Activated naive CD4-positive, alpha-beta T cell treated with anti-CD3 and anti-CD28 coated beads for 36 hours (primary cell): ENCODE measurements around the gene ATXN7. TPM values are rescaled to one million over a fixed set of nuclear protein-coding genes. Genes with fewer than 3 reads are reported as not detected.
A peak's percentile ranks its signal among the peaks of the same experiment; 100 is the strongest.

Experiments
- CTCF ChIA-PET: fragments of 350-600 bp; sonication (Branson Sonifier 250); formaldehyde crosslinking; loops from one replicate; lab custom pipeline; 2021; ENCODE audit warnings: antibody characterized with exemption; lab: Charles Lee
- DNase-seq: peaks from one replicate; pipeline ENCODE4 v3.0.0-alpha.2; 2020
- H3K27ac Mint-ChIP-seq: one replicate; pipeline ENCODE4 v1.8.0; 2021; ENCODE audit warnings: mild to moderate bottlenecking, mixed read lengths
- H3K27me3 Mint-ChIP-seq: one replicate; pipeline ENCODE4 v1.8.0; 2021; ENCODE audit warnings: low read depth, mixed read lengths
- H3K36me3 Mint-ChIP-seq: one replicate; pipeline ENCODE4 v1.8.0; 2021; ENCODE audit warnings: low read depth, mixed read lengths
- H3K4me1 Mint-ChIP-seq: one replicate; pipeline ENCODE4 v1.8.0; 2021; ENCODE audit warnings: low read depth, mixed read lengths
- H3K4me3 Mint-ChIP-seq: one replicate; pipeline ENCODE4 v1.8.0; 2021; ENCODE audit warnings: mild to moderate bottlenecking, moderate library complexity, mixed read lengths
- H3K9me3 Mint-ChIP-seq: one replicate; pipeline ENCODE4 v1.8.0; 2021; ENCODE audit warnings: mixed read lengths
- intact Hi-C: fragments of 100-400 bp; cut with micrococcal nuclease; formaldehyde crosslinking; loops from one replicate; pipeline ENCODE4 v1.15.1; 2023
- total RNA-seq, 2 experiments: library from RNA; stranded (reverse); gene quantifications; one replicate each; pipeline ENCODE4 v1.2.3, GENCODE V29; 2021

Gene ATXN7
- total RNA-seq, 2 experiments from 2014 or later: 25.5 to 25.8 TPM

GRCh38 chr3:63946753-63947152 lies 83.1 kb downstream of the ATXN7 start:
- no peak overlapping the region for H3K4me3 Mint-ChIP-seq
- no peaks in the 10 kb centered on the region for H3K27me3 Mint-ChIP-seq
- H3K27ac Mint-ChIP-seq: no peak overlapping the region
- DNase-seq: no peak
- intact Hi-C loops: no loop called here
- no peaks in the 10 kb centered on the region for H3K9me3 Mint-ChIP-seq
- CTCF ChIA-PET: interaction anchor here (1.2 kb wide), 1 partner anchor 15 kb away, joined by 3 read pairs; no protein-coding TSS in a partner anchor
- H3K4me1 Mint-ChIP-seq: peaks cover 71% of the 10 kb centered on the region
- H3K36me3 Mint-ChIP-seq: peaks cover 30% of the 10 kb centered on the region

- H3K4me1 Mint-ChIP-seq: peaks cover 73% of the 10 kb centered on the region
- peaks cover 28% of the 10 kb centered on the region for H3K36me3 Mint-ChIP-seq
- no peaks in the 10 kb centered on the region for H3K9me3 Mint-ChIP-seq
- H3K27ac Mint-ChIP-seq: no peak overlapping the region
- DNase-seq: no peak
- H3K4me3 Mint-ChIP-seq: no peak overlapping the region
- no peaks in the 10 kb centered on the region for H3K27me3 Mint-ChIP-seq
- intact Hi-C loops: no loop called here
- CTCF ChIA-PET: interaction anchor here (1.2 kb wide), 1 partner anchor 14 kb away, joined by 3 read pairs; no protein-coding TSS in a partner anchor
Measured at GRCh38 chr3:63947594-63947993, 83.9 kb downstream of the ATXN7 start.

GRCh38 chr3:63949005-63949404 lies 85.3 kb downstream of the ATXN7 start:
- H3K27ac Mint-ChIP-seq: no peak overlapping the region
- CTCF ChIA-PET: interaction anchor here (0.6 kb wide), 1 partner anchor 597 kb away, joined by 4 read pairs; no protein-coding TSS in a partner anchor

GRCh38 chr3:63950698-63951097 lies 87.0 kb downstream of the ATXN7 start:
- CTCF ChIA-PET: interaction anchor here (0.7 to 2.7 kb wide), 3 partner anchors 11 to 44 kb away, joined by 3 to 15 read pairs (median 6); no protein-coding TSS in a partner anchor
- intact Hi-C loops: no loop called here
- peaks cover 50% of the 10 kb centered on the region for H3K4me1 Mint-ChIP-seq
- no peaks in the 10 kb centered on the region for H3K9me3 Mint-ChIP-seq
- no peak for DNase-seq
- H3K27ac Mint-ChIP-seq: no peak overlapping the region
- H3K4me3 Mint-ChIP-seq: no peak overlapping the region
- peaks cover 24% of the 10 kb centered on the region for H3K36me3 Mint-ChIP-seq
- no peaks in the 10 kb centered on the region for H3K27me3 Mint-ChIP-seq

More at GRCh38 chr3:63949005-63949404, 85.3 kb downstream of the ATXN7 start:
- H3K4me3 Mint-ChIP-seq: no peak overlapping the region
- intact Hi-C loops: no loop called here
- no peaks in the 10 kb centered on the region for H3K27me3 Mint-ChIP-seq
- no peak for DNase-seq
- peaks cover 60% of the 10 kb centered on the region for H3K4me1 Mint-ChIP-seq
- peaks cover 21% of the 10 kb centered on the region for H3K36me3 Mint-ChIP-seq
- no peaks in the 10 kb centered on the region for H3K9me3 Mint-ChIP-seq

GRCh38 chr3:63951492-63952247 lies 88.0 kb downstream of the ATXN7 start:
- no peak overlapping the region for H3K27ac Mint-ChIP-seq
- intact Hi-C loops: no loop called here
- peaks cover 21% of the 10 kb centered on the region for H3K36me3 Mint-ChIP-seq
- CTCF ChIA-PET: interaction anchor here (0.7 to 2.7 kb wide), 3 partner anchors 10 to 43 kb away, joined by 3 to 15 read pairs (median 6); no protein-coding TSS in a partner anchor
- H3K4me1 Mint-ChIP-seq: peaks cover 44% of the 10 kb centered on the region
- H3K27me3 Mint-ChIP-seq: no peaks in the 10 kb centered on the region
- H3K4me3 Mint-ChIP-seq: no peak overlapping the region
- DNase-seq: no peak
- H3K9me3 Mint-ChIP-seq: no peaks in the 10 kb centered on the region

GRCh38 chr3:63952248-63952594 lies 88.6 kb downstream of the ATXN7 start:
- no peak for DNase-seq
- Mint-ChIP-seq H3K9me3 (no peaks in the 10 kb centered on the region), H3K36me3 (peaks cover 20% of the 10 kb centered on the region), H3K4me1 (peaks cover 38% of the 10 kb centered on the region), H3K27ac (no peak overlapping the region), H3K4me3 (no peak overlapping the region), H3K27me3 (no peaks in the 10 kb centered on the region)
- CTCF ChIA-PET: interaction anchor here (1.7 kb wide), 1 partner anchor 41 kb away, joined by 6 read pairs; no protein-coding TSS in a partner anchor
- intact Hi-C loops: no loop called here

- intact Hi-C loops: no loop called here
- H3K4me3 Mint-ChIP-seq: no peak overlapping the region
- H3K9me3 Mint-ChIP-seq: no peaks in the 10 kb centered on the region
- H3K4me1 Mint-ChIP-seq: peaks cover 38% of the 10 kb centered on the region
- peaks cover 11% of the 10 kb centered on the region for H3K36me3 Mint-ChIP-seq
- CTCF ChIA-PET: interaction anchor here (0.6 kb wide), 1 partner anchor 47 kb away, joined by 4 read pairs; no protein-coding TSS in a partner anchor
- no peak for DNase-seq
- H3K27ac Mint-ChIP-seq: no peak overlapping the region
- no peaks in the 10 kb centered on the region for H3K27me3 Mint-ChIP-seq
Measured at GRCh38 chr3:63954182-63954581, 90.5 kb downstream of the ATXN7 start.

- Mint-ChIP-seq H3K27ac (no peak overlapping the region), H3K4me3 (no peak overlapping the region), H3K27me3 (no peaks in the 10 kb centered on the region), H3K36me3 (peaks cover 11% of the 10 kb centered on the region), H3K9me3 (no peaks in the 10 kb centered on the region), H3K4me1 (peaks cover 38% of the 10 kb centered on the region)
- DNase-seq: no peak
- intact Hi-C loops: no loop called here
- CTCF ChIA-PET: no interaction called here
Measured at GRCh38 chr3:63955036-63955650, 91.5 kb downstream of the ATXN7 start.

- Mint-ChIP-seq H3K27me3 (no peaks in the 10 kb centered on the region), H3K9me3 (no peaks in the 10 kb centered on the region), H3K27ac (no peak overlapping the region), H3K4me1 (peaks cover 37% of the 10 kb centered on the region), H3K4me3 (no peak overlapping the region), H3K36me3 (peaks cover 11% of the 10 kb centered on the region)
- CTCF ChIA-PET: interaction anchor here (0.6 kb wide), 1 partner anchor 37 kb away, joined by 3 read pairs; no protein-coding TSS in a partner anchor
- no peak for DNase-seq
- intact Hi-C loops: no loop called here
Measured at GRCh38 chr3:63955830-63956545, 92.3 kb downstream of the ATXN7 start.

- intact Hi-C loops: no loop called here
- no peaks in the 10 kb centered on the region for H3K27me3 Mint-ChIP-seq
- H3K9me3 Mint-ChIP-seq: no peaks in the 10 kb centered on the region
- no peak overlapping the region for H3K27ac Mint-ChIP-seq
- H3K4me1 Mint-ChIP-seq: peaks cover 26% of the 10 kb centered on the region
- DNase-seq: no peak
- H3K4me3 Mint-ChIP-seq: no peak overlapping the region
- CTCF ChIA-PET: interaction anchor here (1.5 to 2.0 kb wide), 2 partner anchors 35 to 50 kb away, joined by 5 to 6 read pairs; no protein-coding TSS in a partner anchor
- peaks cover 5% of the 10 kb centered on the region for H3K36me3 Mint-ChIP-seq
Measured at GRCh38 chr3:63959146-63959545, 95.5 kb downstream of the ATXN7 start.

- CTCF ChIA-PET: interaction anchor here (0.6 to 3.0 kb wide), 7 partner anchors 10 to 990 kb away, joined by 3 to 52 read pairs (median 4); partner anchors contain the start of gene PSMD6
- Mint-ChIP-seq H3K36me3 (peaks cover 2% of the 10 kb centered on the region), H3K9me3 (no peaks in the 10 kb centered on the region), H3K4me3 (no peak overlapping the region), H3K27me3 (no peaks in the 10 kb centered on the region), H3K4me1 (peaks cover 35% of the 10 kb centered on the region), H3K27ac (peak overlapping the region; percentile 51)
- intact Hi-C loops: loop anchor here (2.0 kb wide), 1 partner anchor 19 kb away; no protein-coding TSS in a partner anchor
- no peak for DNase-seq
Measured at GRCh38 chr3:63960048-63960711, 96.5 kb downstream of the ATXN7 start.
